GM18909 (cell line): ENCODE measurements around the gene ATAD3B.
"Not testable (repeated sequence)": the region's sequence is repeated elsewhere in the genome, so short reads cannot be mapped to it uniquely, and the experiment has no call there.

Experiments
- ATAC-seq: cut with Tn5 transposase; IDR thresholded peaks from one replicate; pipeline ENCODE4 v1.9.1; 2021; ENCODE audit warnings: mild to moderate bottlenecking; ENCODE audit not compliant: unreplicated experiment, poor library complexity

The ATAD3B gene

DNA sequence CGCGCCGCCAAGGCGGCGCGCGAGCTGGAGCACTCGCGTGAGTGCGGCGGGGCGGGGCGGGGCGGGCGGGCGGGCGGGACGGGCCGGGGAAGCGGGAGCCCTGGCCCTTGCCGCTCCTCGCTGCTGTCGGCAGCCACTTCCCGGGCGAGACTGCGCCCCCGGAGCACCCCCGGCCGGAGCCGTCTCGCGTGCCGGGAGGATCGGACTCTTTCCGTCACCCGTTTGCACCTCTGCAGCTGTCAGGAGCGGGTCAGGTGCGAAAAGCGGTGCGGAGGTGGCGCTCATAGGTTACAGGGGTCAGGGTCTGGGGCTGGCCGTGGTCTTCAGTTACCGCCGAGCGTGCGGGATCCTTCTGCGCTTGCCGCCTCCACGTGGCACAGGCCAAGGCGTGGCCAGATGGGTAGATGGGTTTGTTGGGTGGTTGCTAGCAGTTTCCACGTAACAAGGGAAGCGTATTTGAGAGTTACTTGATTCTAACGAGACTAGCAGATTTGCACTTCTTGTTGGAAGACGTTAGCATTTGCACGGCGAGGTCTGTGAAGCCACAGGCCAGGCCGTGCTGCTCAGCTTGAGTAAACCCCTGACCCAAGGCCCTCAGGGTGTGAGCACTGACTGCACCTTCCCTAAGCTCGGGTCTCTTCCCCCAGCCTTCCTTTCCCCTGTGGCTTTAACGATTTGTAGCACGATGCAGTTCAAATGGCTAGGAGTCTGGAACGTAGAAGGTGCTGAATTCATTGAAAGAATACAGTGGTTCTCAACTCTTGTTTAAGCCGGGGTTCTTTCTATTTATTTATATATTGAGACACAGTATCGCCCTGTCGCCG lies 700 bp downstream of the ATAD3B start:
- peak; percentile 20 for ATAC-seq

DNA sequence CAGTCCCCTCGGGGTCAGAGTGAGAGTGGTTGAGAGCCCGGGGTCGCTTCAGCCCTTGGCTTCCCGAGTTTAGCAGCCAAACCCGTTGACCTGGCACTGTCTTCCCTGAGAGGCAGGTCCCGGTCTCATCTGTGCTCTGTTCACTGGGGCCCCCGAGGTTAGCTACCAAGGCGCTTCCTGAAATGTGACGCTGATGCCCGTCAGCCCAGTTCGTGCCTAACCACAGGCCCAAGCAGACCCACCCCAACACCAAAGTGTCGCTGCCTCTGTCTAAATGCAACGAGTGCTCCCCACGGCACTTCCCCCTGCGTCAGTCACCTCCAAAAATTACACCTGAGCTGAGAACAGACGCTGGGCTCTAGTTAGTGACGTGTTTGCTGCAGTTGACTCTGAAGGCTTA lies 4.4 kb downstream of the ATAD3B start:
- not testable (repeated sequence) for ATAC-seq

DNA sequence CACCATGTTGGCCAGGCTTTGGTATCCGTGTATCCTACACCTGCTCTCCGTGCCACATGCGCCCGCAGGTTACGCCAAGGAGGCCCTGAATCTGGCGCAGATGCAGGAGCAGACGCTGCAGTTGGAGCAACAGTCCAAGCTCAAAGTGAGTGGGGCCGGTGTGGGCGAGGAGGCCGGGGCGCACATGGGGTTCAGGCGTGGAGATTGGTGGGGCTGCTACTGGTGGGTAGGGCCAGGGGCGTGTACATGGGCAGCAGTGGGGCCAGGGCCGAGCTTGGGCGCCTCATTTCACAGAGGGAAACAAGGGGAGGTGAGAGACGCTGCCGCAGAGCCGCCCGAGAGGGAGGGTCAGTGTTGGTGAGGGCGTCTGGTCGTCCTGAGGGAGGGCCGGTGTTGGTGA lies 5.6 kb downstream of the ATAD3B start:
- no peak for ATAC-seq

- no peak for ATAC-seq
These were observed 8.3 kb downstream of the ATAD3B start for GRCh38 chr1:1479547-1480487.

- ATAC-seq, result not testable (repeated sequence)
These were observed 8.9 kb downstream of the ATAD3B start for GRCh38 chr1:1480488-1480867.

DNA sequence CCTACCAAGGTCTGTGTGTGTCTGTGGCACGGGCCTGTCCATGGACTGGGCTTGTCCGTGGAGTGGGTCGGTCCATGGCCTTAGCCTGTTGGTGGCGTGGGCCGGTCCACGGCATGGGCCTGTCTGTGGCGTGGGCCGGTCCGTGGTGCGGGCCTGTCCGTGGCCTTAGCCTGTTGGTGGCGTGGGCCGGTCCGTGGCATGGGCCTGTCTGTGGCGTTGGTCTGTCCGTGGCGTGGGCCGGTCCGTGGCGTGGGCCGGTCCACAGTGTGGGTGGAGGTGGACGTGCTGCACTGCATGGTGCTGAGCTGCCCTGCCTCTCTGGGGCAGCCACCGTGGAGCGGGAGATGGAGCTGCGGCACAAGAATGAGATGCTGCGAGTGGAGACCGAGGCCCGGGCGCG lies 10.2 kb downstream of the ATAD3B start:
- ATAC-seq, result not testable (repeated sequence)

- ATAC-seq, result no peak
These were observed 11.3 kb downstream of the ATAD3B start for GRCh38 chr1:1482856-1483255.

GRCh38 chr1:1483714-1484113 lies 12.1 kb downstream of the ATAD3B start:
- no peak for ATAC-seq

- not testable (repeated sequence) for ATAC-seq
These were observed 13.6 kb downstream of the ATAD3B start for GRCh38 chr1:1484976-1485750.

- not testable (repeated sequence) for ATAC-seq
These were observed 14.3 kb downstream of the ATAD3B start for GRCh38 chr1:1485755-1486317.

DNA sequence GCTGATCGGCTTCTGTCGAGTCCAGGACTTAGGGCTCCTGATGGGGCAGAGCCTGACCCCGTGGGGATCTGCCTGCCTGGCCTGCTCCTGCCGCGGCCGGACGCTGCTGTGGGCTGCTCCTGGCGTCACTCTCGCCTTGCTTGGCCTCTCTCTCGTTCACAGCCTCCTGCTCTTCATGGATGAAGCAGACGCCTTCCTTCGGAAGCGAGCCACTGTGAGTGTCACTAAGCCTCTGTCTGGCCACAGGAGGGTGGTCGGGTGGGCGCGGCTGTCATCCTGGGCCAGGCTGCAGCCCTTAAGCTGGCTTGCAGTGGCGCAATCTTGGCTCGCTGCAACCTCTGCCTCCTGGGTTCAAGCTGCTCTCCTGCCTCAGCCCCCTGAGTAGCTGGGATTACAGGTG lies 16.1 kb downstream of the ATAD3B start:
- ATAC-seq, result no peak

GRCh38 chr1:1489231-1489630 lies 17.7 kb downstream of the ATAD3B start:
- no peak for ATAC-seq

DNA sequence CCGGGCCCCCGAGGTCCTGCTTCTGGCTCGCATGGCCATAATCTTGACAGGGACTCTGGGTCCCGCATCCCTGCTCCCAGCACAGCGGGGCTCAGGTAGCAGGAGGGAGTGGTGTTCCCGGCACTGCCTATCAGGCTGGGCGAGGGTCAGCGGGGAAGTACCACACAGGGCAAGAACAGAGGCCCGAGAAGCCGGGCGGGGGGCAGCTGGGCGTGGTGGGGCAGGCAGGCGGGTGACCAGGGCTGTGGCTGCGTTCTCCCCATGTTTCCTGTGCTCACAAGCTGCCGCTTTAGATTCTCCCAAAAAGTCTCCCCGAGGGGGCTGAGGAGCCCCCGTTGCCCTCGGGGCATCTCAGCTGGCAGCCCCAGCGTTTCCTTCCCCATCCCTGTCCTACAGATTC lies 18.3 kb downstream of the ATAD3B start:
- ATAC-seq, result no peak

DNA sequence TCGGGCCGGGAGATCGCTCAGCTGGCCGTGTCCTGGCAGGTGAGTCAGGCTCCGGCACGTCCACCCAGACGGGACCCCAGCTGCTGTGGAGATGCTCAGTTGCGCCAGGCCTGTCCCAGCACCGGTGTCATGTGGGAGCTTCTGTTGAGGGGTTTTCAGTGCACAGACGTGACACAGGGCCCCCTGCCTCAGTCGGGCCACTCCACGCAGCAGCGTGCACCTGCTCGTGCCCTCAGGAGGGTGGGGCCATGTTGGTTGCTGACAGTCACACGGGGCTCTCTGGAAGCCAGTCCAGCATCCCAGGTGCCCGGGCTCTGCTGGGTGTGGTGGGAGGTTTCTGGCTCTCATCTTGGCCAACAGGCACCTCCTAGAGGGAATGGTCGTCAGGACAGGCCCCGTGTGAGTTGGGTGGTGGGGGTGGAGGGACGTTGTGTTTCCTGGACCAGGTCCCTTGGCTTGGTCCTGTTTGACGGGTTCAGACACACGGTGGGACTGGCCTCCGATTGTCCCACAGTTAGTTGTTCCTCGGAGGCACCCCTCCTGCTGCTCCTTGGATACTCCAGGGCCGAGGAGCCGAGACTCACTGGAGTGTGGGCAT lies 19.2 kb downstream of the ATAD3B start:
- ATAC-seq, result no peak

DNA sequence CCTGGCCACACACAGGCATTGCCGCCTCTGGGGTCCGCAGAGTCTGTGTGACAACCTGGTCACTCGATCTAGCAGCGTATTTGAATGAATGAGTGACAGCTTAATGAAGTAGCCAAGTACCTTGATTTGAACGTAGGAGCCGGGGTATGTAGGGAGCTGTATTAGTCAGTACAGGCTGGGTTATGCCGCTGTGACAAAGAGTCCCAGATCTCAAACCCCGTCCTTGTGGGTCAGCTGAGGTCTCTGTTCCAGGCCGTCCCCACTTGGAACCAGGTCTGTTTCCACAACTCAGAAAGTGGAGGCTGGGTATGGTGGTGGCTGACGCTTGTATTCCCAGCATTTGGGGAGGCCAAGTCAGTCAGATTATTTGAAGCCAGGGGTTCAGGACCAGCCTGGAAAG lies 20.0 kb downstream of the ATAD3B start:
- no peak for ATAC-seq

GRCh38 chr1:1494311-1494710 lies 22.7 kb downstream of the ATAD3B start:
- not testable (repeated sequence) for ATAC-seq

DNA sequence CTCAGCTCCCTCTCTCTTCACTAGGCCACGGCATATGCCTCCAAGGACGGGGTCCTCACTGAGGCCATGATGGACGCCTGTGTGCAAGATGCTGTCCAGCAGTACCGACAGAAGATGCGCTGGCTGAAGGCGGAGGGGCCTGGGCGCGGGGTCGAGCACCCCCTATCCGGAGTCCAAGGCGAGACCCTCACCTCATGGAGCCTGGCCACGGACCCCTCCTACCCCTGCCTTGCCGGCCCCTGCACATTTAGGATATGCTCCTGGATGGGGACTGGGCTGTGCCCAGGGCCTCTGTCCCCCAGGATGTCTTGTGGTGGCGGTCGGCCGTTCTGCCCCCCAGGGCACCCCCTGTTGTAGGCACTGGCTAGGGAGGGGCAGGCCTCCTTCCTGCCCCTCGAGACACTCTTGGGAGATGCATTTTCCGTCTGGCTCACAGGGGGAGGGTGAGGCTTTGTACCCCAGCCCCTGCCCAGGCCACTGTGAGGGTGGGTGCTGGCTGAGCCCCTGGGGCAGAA lies 24.0 kb downstream of the ATAD3B start:
- ATAC-seq, result not testable (repeated sequence)

DNA sequence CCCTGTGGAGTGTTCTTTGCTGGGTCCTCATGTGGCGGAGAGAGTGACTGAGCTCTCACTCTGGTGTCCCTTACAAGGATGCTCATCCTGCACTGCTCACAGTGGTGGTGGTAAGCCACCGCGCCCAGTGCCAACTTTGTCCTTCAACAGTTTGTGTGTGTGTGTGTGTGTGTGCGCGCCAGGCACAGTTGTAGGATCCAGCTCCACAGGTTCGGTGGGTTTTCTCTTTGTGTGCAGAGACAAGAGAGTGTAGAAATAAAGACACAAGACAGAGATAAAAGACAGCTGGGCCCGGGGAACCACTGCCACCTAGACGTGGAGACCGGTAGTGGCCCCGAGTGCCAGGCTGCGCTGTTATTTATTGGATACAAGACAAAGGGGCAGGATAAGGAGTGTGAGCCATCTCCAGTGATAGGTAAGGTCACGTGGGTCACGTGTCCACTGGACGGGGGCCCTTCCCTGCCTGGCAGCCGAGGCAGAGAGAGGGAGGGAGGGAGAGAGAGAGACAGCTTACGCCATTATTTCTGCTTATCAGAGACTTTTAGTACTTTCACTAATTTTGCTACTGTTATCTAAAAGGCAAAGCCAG lies 33.3 kb downstream of the ATAD3B start:
- not testable (repeated sequence) for ATAC-seq

DNA sequence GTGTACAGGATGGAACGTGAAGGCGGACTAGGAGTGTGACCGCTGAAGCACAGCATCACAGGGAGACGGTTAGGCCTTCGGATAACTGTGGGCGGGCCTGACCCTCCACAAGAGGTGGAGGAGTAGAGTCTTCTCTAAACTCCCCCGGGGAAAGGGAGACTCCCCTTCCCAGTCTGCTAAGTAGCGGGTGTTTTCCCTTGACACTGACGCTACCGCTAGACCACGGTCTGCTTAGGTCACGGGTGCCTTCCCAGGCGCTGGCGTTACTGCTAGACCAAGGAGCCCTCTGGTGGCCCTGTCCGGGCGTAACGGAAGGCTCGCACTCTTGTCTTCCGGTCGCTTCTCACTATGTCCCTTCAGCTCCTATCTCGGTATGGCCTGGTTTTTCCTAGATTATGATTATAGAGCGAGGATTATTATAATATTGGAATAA lies 33.8 kb downstream of the ATAD3B start:
- not testable (repeated sequence) for ATAC-seq
